Sigmoid colon (tissue), 7 donors: ENCODE measurements around the gene TGM6. TPM values are rescaled to one million over a fixed set of nuclear protein-coding genes. Genes with fewer than 3 reads are reported as not detected.

ENCODE experiments used
- DNase-seq: peaks from one replicate; pipeline ENCODE4 v3.0.0-alpha.2; 2019
- H3K27ac ChIP-seq, 4 donors: fragments of 200-600 bp; sonication (generic); one replicate each; pipeline ENCODE4 v1.5.1; 2016 to 2019; ENCODE audit warnings: mild to moderate bottlenecking in 1 of 4
- H3K27me3 ChIP-seq, 3 donors: fragments of 200-600 bp; sonication (generic); one replicate each; pipeline ENCODE4 v1.5.1; 2019; ENCODE audit warnings: mild to moderate bottlenecking in 1 of 3
- H3K36me3 ChIP-seq, 4 donors: fragments of 200-600 bp; sonication (generic); one replicate each; pipeline ENCODE4 v1.5.1; 2016 to 2019
- H3K4me1 ChIP-seq, 4 donors: fragments of 200-600 bp; sonication (generic); one replicate each; pipeline ENCODE4 v1.5.1; 2017 to 2019
- H3K4me3 ChIP-seq, 4 donors: fragments of 200-600 bp; sonication (generic); one replicate each; pipeline ENCODE4 v1.5.1; 2017 to 2019; ENCODE audit warnings: mild to moderate bottlenecking in 2 of 4, moderate library complexity in 1 of 4
- H3K9me3 ChIP-seq, 4 donors: fragments of 200-600 bp in 3 of 4; sonication (generic) in 3 of 4; one replicate each; pipeline versions ENCODE4 v1.5.1 to v1.6.1; 2013 to 2019
- CTCF ChIP-seq, 4 experiments: fragments of 450-650 bp in 3 of 4; fragments of 200-600 bp in 1 of 4; IDR thresholded peaks; one replicate each; pipeline ENCODE4 v1.5.1; 2016 to 2019; ENCODE audit warnings: antibody characterized with exemption in 4 of 4, mild to moderate bottlenecking in 3 of 4, moderate library complexity in 2 of 4
- EP300 ChIP-seq, 4 donors: sonication (generic); formaldehyde crosslinking; IDR thresholded peaks; one replicate each; pipeline ENCODE4 v1.6.1; 2017; ENCODE audit warnings: antibody characterized with exemption in 4 of 4
- POLR2A ChIP-seq, 2 donors: fragments of 450-650 bp; IDR thresholded peaks; one replicate each; pipeline ENCODE4 v1.6.1; 2016; ENCODE audit warnings: antibody characterized with exemption in 2 of 2, mild to moderate bottlenecking in 2 of 2, moderate library complexity in 2 of 2
- POLR2AphosphoS5 ChIP-seq, 4 donors: sonication (generic); formaldehyde crosslinking; IDR thresholded peaks; one replicate each; pipeline ENCODE4 v1.6.1; 2017; ENCODE audit warnings: antibody characterized with exemption in 4 of 4
- WGBS, 2 donors: extraction: QIAGEN DNeasy Blood & Tissue Kit; methylation state at CpG; one replicate each; pipeline ENCODE4 v1.1.7; 2013; 5-methylcytosine and 5-hydroxymethylcytosine counted together
- intact Hi-C: fragments of 100-400 bp; cut with DNase I; formaldehyde crosslinking; loops from one replicate; pipeline ENCODE4 v1.15.1; 2023
- polyA plus RNA-seq, 3 donors: library from polyadenylated mRNA; stranded (reverse); fragments of 200-250 nt; gene quantifications; one replicate each; pipeline ENCODE4 v1.2.3, GENCODE V29; 2013
- total RNA-seq, 4 donors: library from RNA; depleted of rRNA; stranded (reverse); fragments of >200 nt; gene quantifications; one replicate each; pipeline ENCODE4 v1.1.0, GENCODE V29; 2016
- donor health status: healthy with polysubstance abuse.
- donor health status: Bipolar disorder and iron deficiency.
- donor health status: healthy.

TGM6 gene
- total and polyA plus RNA-seq, 7 donors = not detected

- 73 to 80% methylated on average over 4 of the region's 4 CpGs for WGBS, 2 donors
- TF ChIP-seq EP300 (IDR thresholded peaks at IDR 0.05) = no peak
- no peak for TF ChIP-seq CTCF (IDR thresholded peaks at IDR 0.05)
- no peak for TF ChIP-seq POLR2AphosphoS5 (IDR thresholded peaks at IDR 0.05)
- no peak for DNase-seq
Observed at GRCh38 chr20:2349801-2350200, 30.9 kb upstream of the TGM6 start.

GRCh38 chr20:2350606-2351005 lies 30.1 kb upstream of the TGM6 start:
- H3K9me3 ChIP-seq = no peaks in the 10 kb centered on the region
- H3K4me3 ChIP-seq = no peak overlapping the region
- no peaks in the 10 kb centered on the region for H3K4me1 ChIP-seq
- no peak overlapping the region for H3K27ac ChIP-seq
- peaks cover 0 to 19% (median 0%) of the 10 kb centered on the region in 3 donors for H3K27me3 ChIP-seq
- no peak for DNase-seq
- TF ChIP-seq POLR2A (IDR thresholded peaks at IDR 0.05) (no peak), POLR2AphosphoS5 (IDR thresholded peaks at IDR 0.05) (no peak), CTCF (IDR thresholded peaks at IDR 0.05) (no peak), EP300 (IDR thresholded peaks at IDR 0.05) (no peak)
- WGBS, 2 donors = 87 to 90% methylated on average over 5 of the region's 5 CpGs
- H3K36me3 ChIP-seq = no peaks in the 10 kb centered on the region
- intact Hi-C loops = no loop called here

More at GRCh38 chr20:2349801-2350200, 30.9 kb upstream of the TGM6 start:
- Histone ChIP-seq H3K4me1 (no peaks in the 10 kb centered on the region), H3K36me3 (no peaks in the 10 kb centered on the region), H3K9me3 (no peaks in the 10 kb centered on the region), H3K27ac (no peak overlapping the region), H3K4me3 (no peak overlapping the region), H3K27me3 (peaks cover 0 to 19% (median 0%) of the 10 kb centered on the region in 3 donors)
- intact Hi-C loops = no loop called here

- Histone ChIP-seq H3K27me3 (peaks cover 0 to 9% (median 0%) of the 10 kb centered on the region in 3 donors), H3K36me3 (no peaks in the 10 kb centered on the region), H3K9me3 (no peaks in the 10 kb centered on the region), H3K4me3 (no peak overlapping the region), H3K27ac (no peak overlapping the region), H3K4me1 (no peaks in the 10 kb centered on the region)
- no peak for DNase-seq
- intact Hi-C loops = no loop called here
- TF ChIP-seq POLR2AphosphoS5 (IDR thresholded peaks at IDR 0.05) = no peak
- TF ChIP-seq CTCF (IDR thresholded peaks at IDR 0.05) = no peak
- TF ChIP-seq POLR2A (IDR thresholded peaks at IDR 0.05) = no peak
- no peak for TF ChIP-seq EP300 (IDR thresholded peaks at IDR 0.05)
- 62 to 70% methylated on average over 3 of the region's 3 CpGs for WGBS, 2 donors
Observed at GRCh38 chr20:2353231-2353630, 27.5 kb upstream of the TGM6 start.

GRCh38 chr20:2357114-2357513 lies 23.6 kb upstream of the TGM6 start:
- 42 to 84% methylated on average over 2 of the region's 2 CpGs for WGBS, 2 donors
- no peak for DNase-seq
- H3K36me3 ChIP-seq = no peaks in the 10 kb centered on the region
- H3K27me3 ChIP-seq = no peaks in the 10 kb centered on the region
- no peaks in the 10 kb centered on the region for H3K4me1 ChIP-seq
- no peak overlapping the region for H3K27ac ChIP-seq
- no peak overlapping the region for H3K4me3 ChIP-seq
- TF ChIP-seq POLR2AphosphoS5 (IDR thresholded peaks at IDR 0.05) (no peak), POLR2A (IDR thresholded peaks at IDR 0.05) (no peak), CTCF (IDR thresholded peaks at IDR 0.05) (no peak), EP300 (IDR thresholded peaks at IDR 0.05) (no peak)
- intact Hi-C loops = no loop called here
- peaks cover 0 to 4% (median 2%) of the 10 kb centered on the region in 4 donors for H3K9me3 ChIP-seq

GRCh38 chr20:2358006-2358405 lies 22.7 kb upstream of the TGM6 start:
- no peak for DNase-seq
- TF ChIP-seq EP300 (IDR thresholded peaks at IDR 0.05) = no peak
- no peak for TF ChIP-seq CTCF (IDR thresholded peaks at IDR 0.05)
- no peak for TF ChIP-seq POLR2AphosphoS5 (IDR thresholded peaks at IDR 0.05)
- no peak for TF ChIP-seq POLR2A (IDR thresholded peaks at IDR 0.05)
- Histone ChIP-seq H3K27me3 (no peaks in the 10 kb centered on the region), H3K9me3 (peaks cover 0 to 6% (median 3%) of the 10 kb centered on the region in 4 donors), H3K36me3 (no peaks in the 10 kb centered on the region), H3K27ac (no peak overlapping the region), H3K4me3 (no peak overlapping the region), H3K4me1 (no peaks in the 10 kb centered on the region)
- 78 to 83% methylated on average over 3 of the region's 3 CpGs for WGBS, 2 donors
- intact Hi-C loops = no loop called here
